OCI-LY3 (cell line): Measurements from ENCODE around the gene CALD1.

Experiments
- H2AFZ ChIP-seq: fragments of 200-600, 300-600 bp; shearing (Covaris generic); 2 replicates; pipeline ENCODE4 v1.6.0; 2014; ENCODE audit warnings: antibody characterized with exemption, low read depth, low read length
- H3K27ac ChIP-seq: fragments of 200-600, 300-600 bp; sonication (generic); 2 replicates; pipeline ENCODE4 v1.5.1; 2014; ENCODE audit warnings: mild to moderate bottlenecking, low read length, moderate library complexity, mixed read lengths
- H3K27me3 ChIP-seq: fragments of 200-600, 300-600 bp; sonication (generic); 2 replicates; pipeline ENCODE4 v1.6.1; 2014; ENCODE audit warnings: low read depth, low read length, mixed read lengths
- H3K36me3 ChIP-seq: fragments of 200-600, 300-600 bp; sonication (generic); replicated peaks from 2 replicates; pipeline ENCODE3; 2014; ENCODE audit warnings: low read depth, low read length, mixed read lengths
- H3K4me1 ChIP-seq: fragments of 300-600, 200-600 bp; sonication (generic); 2 replicates; pipeline ENCODE4 v1.6.1; 2014; ENCODE audit warnings: low read length, mixed read lengths
- H3K4me2 ChIP-seq: fragments of 200-600, 300-600 bp; sonication (generic); 2 replicates; pipeline ENCODE4 v1.6.1; 2014; ENCODE audit warnings: low read length, mixed read lengths
- H3K4me3 ChIP-seq: fragments of 300-600, 200-600 bp; sonication (generic); 2 replicates; pipeline ENCODE4 v1.5.1; 2014; ENCODE audit warnings: antibody characterized with exemption, mild to moderate bottlenecking, low read length, moderate library complexity
- H3K79me2 ChIP-seq: fragments of 300-600, 200-600 bp; shearing (Covaris generic); 2 replicates; pipeline ENCODE4 v1.6.1; 2014; ENCODE audit warnings: mild to moderate bottlenecking, low read length, mixed read lengths
- H3K9ac ChIP-seq: fragments of 300-600, 200-600 bp; shearing (Covaris generic); 2 replicates; pipeline ENCODE4 v1.6.0; 2014; ENCODE audit warnings: mild to moderate bottlenecking, low read length, moderate library complexity
- H3K9me3 ChIP-seq: fragments of 200-600, 300-600 bp; shearing (Covaris generic); 2 replicates; pipeline ENCODE4 v1.6.1; 2014; ENCODE audit warnings: low read length, mixed read lengths; ENCODE audit not compliant: insufficient read depth
- H4K20me1 ChIP-seq: fragments of 200-600, 300-600 bp; sonication (generic); 2 replicates; pipeline ENCODE4 v1.6.1; 2016; ENCODE audit warnings: low read length, mixed read lengths; ENCODE audit not compliant: insufficient read depth
- CTCF ChIP-seq: fragments of 200-600, 300-600 bp; sonication (generic); IDR thresholded peaks from 2 replicates; pipeline ENCODE4 v1.5.1; 2014; ENCODE audit warnings: antibody characterized with exemption, low read length, low read depth
- EZH2phosphoT487 ChIP-seq: fragments of 200-600 bp; shearing (Covaris generic); IDR thresholded peaks from 2 replicates; pipeline ENCODE4 v1.6.1; 2018; ENCODE audit warnings: antibody characterized with exemption, mixed run types, low read depth

The CALD1 gene

DNA sequence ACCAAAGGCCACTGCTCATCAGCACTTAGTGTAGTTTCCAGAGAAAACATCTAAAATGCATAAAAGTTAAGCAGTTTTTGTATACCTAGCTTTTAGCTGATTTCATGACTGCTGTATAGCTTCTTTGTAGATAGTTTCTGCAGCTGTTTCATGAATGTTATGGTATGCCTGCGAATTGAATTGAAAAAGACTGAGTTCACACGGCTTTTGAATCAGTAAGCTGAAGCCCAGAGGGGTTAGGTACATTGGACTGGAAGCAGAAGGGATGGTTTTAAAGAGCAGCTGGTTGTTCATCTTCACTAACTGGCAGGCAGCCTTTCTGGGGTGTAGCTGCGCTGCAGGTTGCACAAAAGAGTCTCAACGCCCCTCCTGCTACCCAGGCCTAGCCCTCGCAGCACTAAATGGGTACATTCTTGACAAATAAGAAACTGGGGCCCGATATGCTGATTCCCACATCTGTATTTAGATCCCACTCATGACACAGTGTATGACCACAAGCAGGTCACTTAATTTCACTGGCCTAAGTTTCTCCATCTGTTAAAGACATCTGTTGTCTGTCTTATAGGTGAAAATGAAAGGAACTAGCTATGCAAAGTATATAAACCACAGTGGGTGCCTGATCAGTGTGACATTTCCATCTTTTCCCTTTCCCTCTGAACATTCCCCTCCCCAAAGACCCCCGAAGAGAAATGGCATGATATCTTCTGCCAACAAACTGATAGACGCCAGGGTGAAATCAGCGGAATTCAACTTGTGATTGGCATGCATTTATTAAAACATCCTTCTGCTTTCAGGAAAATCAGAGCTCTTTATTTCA is 120.9 kb downstream of the CALD1 start:
- H3K27ac ChIP-seq, result no peak overlapping the region
- no peak overlapping the region for H3K9ac ChIP-seq
- no peaks in the 10 kb centered on the region for H4K20me1 ChIP-seq
- H3K79me2 ChIP-seq, result no peaks in the 10 kb centered on the region
- H3K27me3 ChIP-seq, result peaks cover 4% of the 10 kb centered on the region; the same call in 1 of the 2 replicates
- 0 out of 2 replicates have a peak, but pooled peaks cover 4% of the 10 kb centered on the region for H3K4me1 ChIP-seq
- no peak overlapping the region for H3K4me3 ChIP-seq
- TF ChIP-seq CTCF, result no peak
- TF ChIP-seq EZH2phosphoT487, result no peak
- H2AFZ ChIP-seq, result no peak overlapping the region
- peaks cover 13% of the 10 kb centered on the region; the same call in 1 of the 2 replicates for H3K9me3 ChIP-seq
- H3K36me3 ChIP-seq, result no peaks in the 10 kb centered on the region
- no peak overlapping the region for H3K4me2 ChIP-seq

GRCh38 chr7:134901389-134902020 is 122.1 kb downstream of the CALD1 start:
- H3K79me2 ChIP-seq, result no peaks in the 10 kb centered on the region
- no peak overlapping the region for H3K4me2 ChIP-seq
- H4K20me1 ChIP-seq, result no peaks in the 10 kb centered on the region
- H3K9me3 ChIP-seq, result peaks cover 6% of the 10 kb centered on the region; the same call in 1 of the 2 replicates
- no peak overlapping the region for H2AFZ ChIP-seq
- peaks cover 4% of the 10 kb centered on the region; the same call in 1 of the 2 replicates for H3K27me3 ChIP-seq
- H3K9ac ChIP-seq, result no peak overlapping the region
- H3K4me3 ChIP-seq, result no peak overlapping the region
- TF ChIP-seq CTCF (no peak), EZH2phosphoT487 (no peak)
- H3K4me1 ChIP-seq, result 0 out of 2 replicates have a peak, but pooled peaks cover 4% of the 10 kb centered on the region
- H3K27ac ChIP-seq, result no peak overlapping the region
- H3K36me3 ChIP-seq, result no peaks in the 10 kb centered on the region

DNA sequence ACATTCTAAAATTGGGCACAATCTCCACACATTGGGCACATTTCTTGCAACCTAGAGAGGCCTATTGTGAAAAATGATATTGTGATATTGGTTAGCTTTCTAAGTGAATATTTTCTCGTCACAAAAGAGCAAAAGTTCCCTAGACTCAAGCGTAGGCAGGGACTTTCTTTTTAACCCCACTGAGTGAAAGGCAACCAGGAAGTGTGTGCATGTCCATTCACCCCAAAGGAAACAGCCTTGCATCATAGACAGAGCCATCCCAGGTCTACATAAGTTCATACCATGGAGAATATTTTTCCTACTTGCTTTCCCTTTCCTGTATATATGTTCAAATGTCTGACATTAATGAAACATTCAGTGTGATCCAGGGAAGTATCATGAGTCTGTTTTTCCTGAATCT is 122.6 kb downstream of the CALD1 start:
- Histone ChIP-seq H4K20me1 (no peaks in the 10 kb centered on the region), H3K36me3 (no peaks in the 10 kb centered on the region), H3K4me1 (0 out of 2 replicates have a peak, but pooled peaks cover 4% of the 10 kb centered on the region)

More for the DNA sequence above, 122.6 kb downstream of the CALD1 start:
- no peak overlapping the region for H3K27ac ChIP-seq
- TF ChIP-seq CTCF, result no peak
- TF ChIP-seq EZH2phosphoT487, result no peak
- no peak overlapping the region for H3K9ac ChIP-seq
- no peak overlapping the region for H3K4me2 ChIP-seq
- no peak overlapping the region for H2AFZ ChIP-seq
- no peak overlapping the region for H3K4me3 ChIP-seq
- peaks cover under 1% of the 10 kb centered on the region; the same call in 1 of the 2 replicates for H3K9me3 ChIP-seq
- peaks cover 4% of the 10 kb centered on the region; the same call in 1 of the 2 replicates for H3K27me3 ChIP-seq
- no peaks in the 10 kb centered on the region for H3K79me2 ChIP-seq
